GM12878 (cell line): ENCODE data around the gene OR52E2. TPM values are rescaled to one million over a fixed set of nuclear protein-coding genes. Genes with fewer than 3 reads are reported as not detected.

Experiments used
- ATF7 ChIP-seq: fragments of 450-650 bp; IDR thresholded peaks from 2 replicates; pipeline ENCODE4 v1.6.1; 2016; ENCODE audit warnings: low read depth, mild to moderate bottlenecking
- BRCA1 ChIP-seq: IDR thresholded peaks from 2 replicates; pipeline ENCODE4 v1.6.1; 2011; ENCODE audit warnings: low read depth, low read length, improper control_type of control experiment
- E2F8 ChIP-seq: fragments of 450-650 bp; IDR thresholded peaks from 2 replicates; pipeline ENCODE4 v1.6.1; 2018; ENCODE audit warnings: mild to moderate bottlenecking, low read depth, moderate library complexity; ENCODE audit not compliant: partially characterized antibody
- GABPA ChIP-seq: IDR thresholded peaks from 2 replicates; pipeline ENCODE4 v1.6.1; 2014; ENCODE audit warnings: antibody characterized with exemption, low read depth, mild to moderate bottlenecking, inconsistent platforms
- HCFC1 ChIP-seq: fragments of 150-350 bp; IDR thresholded peaks from 2 replicates; pipeline ENCODE4 v1.6.1; 2014; ENCODE audit warnings: low read length
- NKRF ChIP-seq: fragments of 450-650 bp; conservative IDR thresholded peaks from 2 replicates; pipeline ENCODE4 v1.6.1; 2017; ENCODE audit warnings: mild to moderate bottlenecking, moderate library complexity
- PRDM15 ChIP-seq: fragments of 450-650 bp; formaldehyde crosslinking; IDR thresholded peaks from 2 replicates; pipeline ENCODE4 v1.4.0; 2020; ENCODE audit warnings: mild to moderate bottlenecking, moderate library complexity
- SMAD5 ChIP-seq: IDR thresholded peaks from 2 replicates; pipeline ENCODE4 v1.6.1; 2016; ENCODE audit warnings: antibody characterized with exemption, low read depth
- SUPT20H ChIP-seq: IDR thresholded peaks from 2 replicates; pipeline ENCODE4 v1.6.1; 2011; ENCODE audit warnings: low read depth, mild to moderate bottlenecking, low read length, moderate library complexity, borderline replicate concordance; ENCODE audit not compliant: control insufficient read depth
- TAF1 ChIP-seq: IDR thresholded peaks from 2 replicates; pipeline ENCODE4 v1.6.1; 2011; ENCODE audit warnings: mild to moderate bottlenecking, low read depth, low read length, borderline replicate concordance
- TCF12 ChIP-seq: IDR thresholded peaks from 2 replicates; pipeline ENCODE4 v1.6.1; 2011; ENCODE audit warnings: low read depth, mild to moderate bottlenecking, low read length
- ZBED1 ChIP-seq: IDR thresholded peaks from 2 replicates; pipeline ENCODE4 v1.6.1; 2016; ENCODE audit warnings: borderline replicate concordance
- polyA plus RNA-seq, 11 experiments: library from polyadenylated mRNA; depleted of rRNA in 4 of 11; unstranded in 6 of 11; stranded (reverse) in 5 of 11; fragments of >200 nt; fragmentation: Nextera tagmentation in 4 of 11; fragmentation: Illumina TruSeq in 1 of 11; extraction: Ambion mirVana in 4 of 11; extraction: Trizol in 1 of 11; gene quantifications; 1 replicate in 1 of 11; 2 replicates in 10 of 11; pipeline versions ENCODE4 v1.2.1 to v1.2.3, GENCODE V29; 2011 to 2016; ENCODE audit warnings: inconsistent platforms in 2 of 11, missing spikeins in 2 of 11, low read depth in 1 of 11
- total RNA-seq, 4 experiments: library from RNA; depleted of rRNA in 3 of 4; stranded (reverse); fragments of >200 nt in 3 of 4; fragmentation: Illumina TruSeq in 1 of 4; extraction: Trizol in 1 of 4; gene quantifications; 2 replicates each; pipeline versions ENCODE4 v1.2.1 to v1.2.3, GENCODE V29; 2013 to 2021

The OR52E2 gene
- total and polyA plus RNA-seq, 10 of the 15 experiments (the other 5 are each of a cell fraction or from before 2014, with no cell fraction given): not detected

GRCh38 chr11:5103066-5103465 lies 43.6 kb upstream of the OR52E2 start (continued):
- no peak for TF ChIP-seq PRDM15 (CRISPR knock-in tag)
- no peak for TF ChIP-seq SUPT20H
- TF ChIP-seq SMAD5: no peak
- no peak for TF ChIP-seq TAF1
- TF ChIP-seq ATF7: no peak
- no peak for TF ChIP-seq BRCA1
- no peak for TF ChIP-seq GABPA
- TF ChIP-seq ZBED1: no peak
- no peak for TF ChIP-seq E2F8
- TF ChIP-seq NKRF: no peak
- TF ChIP-seq TCF12: no peak
- TF ChIP-seq HCFC1: no peak
